ENCODE measurements around the gene SUMO4.

GRCh38 chr6:149425224-149425623 is 25.2 kb downstream of the SUMO4 start:
- no peak for TF ChIP-seq CTCF (IDR thresholded peaks at IDR 0.05)
- no peak for TF ChIP-seq EP300 (IDR thresholded peaks at IDR 0.05)
- TF ChIP-seq POLR2AphosphoS5 (IDR thresholded peaks at IDR 0.05): no peak
- TF ChIP-seq POLR2A (IDR thresholded peaks at IDR 0.05): no peak

All from stomach (tissue), 4 donors.